Aorta (tissue), 5 donors: ENCODE results near the gene ACTR6. TPM values are rescaled to one million over a fixed set of nuclear protein-coding genes. Genes with fewer than 3 reads are reported as not detected.

ENCODE experiments used
- ATAC-seq: fragments of 200-7000 bp; cut with Tn5 transposase; one replicate; pipeline ENCODE4 v1.9.1; 2022; ENCODE audit warnings: moderate library complexity; ENCODE audit not compliant: low FRiP score
- DNase-seq, 2 donors: peaks; one replicate each; pipeline ENCODE4 v3.0.0-alpha.2; 2020
- H3K27ac ChIP-seq, 2 donors: one replicate each; pipeline ENCODE4 v1.5.1; 2013; ENCODE audit warnings: low read length in 2 of 2, mild to moderate bottlenecking in 2 of 2, moderate library complexity in 2 of 2, control low read depth in 1 of 2, inconsistent platforms in 1 of 2, low read depth in 1 of 2
- H3K27me3 ChIP-seq, 2 donors: one replicate each; pipeline ENCODE4 v1.6.1; 2013; ENCODE audit warnings: control low read depth in 1 of 2, low read length in 1 of 2, mild to moderate bottlenecking in 1 of 2, moderate library complexity in 1 of 2; ENCODE audit not compliant: insufficient read depth in 2 of 2, control insufficient read depth in 1 of 2
- H3K36me3 ChIP-seq, 2 donors: one replicate each; pipeline ENCODE4 v1.6.1; 2013; ENCODE audit warnings: control low read depth in 1 of 2, low read length in 1 of 2, mild to moderate bottlenecking in 1 of 2; ENCODE audit not compliant: insufficient read depth in 2 of 2, control insufficient read depth in 1 of 2
- H3K4me1 ChIP-seq, 2 donors: one replicate each; pipeline ENCODE4 v1.6.1; 2013; ENCODE audit warnings: low read length in 2 of 2, control low read depth in 1 of 2, mild to moderate bottlenecking in 1 of 2, moderate library complexity in 1 of 2; ENCODE audit not compliant: insufficient read depth in 2 of 2, control insufficient read depth in 1 of 2
- H3K4me3 ChIP-seq, 2 donors: one replicate each; pipeline ENCODE4 v1.5.1; 2013; ENCODE audit warnings: low read length in 2 of 2, control low read depth in 1 of 2, mild to moderate bottlenecking in 1 of 2
- H3K9me3 ChIP-seq: one replicate; pipeline ENCODE4 v1.6.1; 2013; ENCODE audit warnings: mild to moderate bottlenecking, low read length; ENCODE audit not compliant: control insufficient read depth
- WGBS, 2 donors: extraction: QIAGEN DNeasy Blood & Tissue Kit; methylation state at CpG; one replicate each; pipeline ENCODE4 v1.1.7; 2013; 5-methylcytosine and 5-hydroxymethylcytosine counted together
- intact Hi-C, 2 donors: fragments of 100-400 bp; cut with DNase I; formaldehyde crosslinking; loops; one replicate each; pipeline versions ENCODE4 v1.14.2 to v1.15.0; 2022
- polyA plus RNA-seq, 2 donors: library from polyadenylated mRNA; stranded (reverse); fragments of 200-250 nt; gene quantifications; one replicate each; pipeline ENCODE4 v1.2.3, GENCODE V29; 2013
- total RNA-seq, 2 donors: library from RNA; stranded (reverse); fragmentation: NEBNext Ultra II Directional; extraction: Animal tissue kit (Norgen Biotek cat#: 25700); gene quantifications; one replicate each; pipeline ENCODE4 v1.2.1, GENCODE V29; 2021
- donor health status: healthy with polysubstance abuse.
- donor health status: Bipolar disorder and iron deficiency.
- donor health status: DM: no; HTN: no; CAD: no.
- donor health status: DM: no; HTN: no; CAD: no.
- donor health status: DM: yes; HTN: yes; CAD: no.

ACTR6 gene
- total and polyA plus RNA-seq, 4 donors: 21.4 to 37.7 (median 22.8) TPM

GRCh38 chr12:100243137-100243536, 42.5 kb downstream of the ACTR6 start:
- no peak for ATAC-seq

GRCh38 chr12:100247765-100248164, 47.1 kb downstream of the ACTR6 start:
- intact Hi-C loops: no loop called here
- DNase-seq: no peak
- no peak overlapping the region for H3K4me3 ChIP-seq
- H3K9me3 ChIP-seq: no peaks in the 10 kb centered on the region
- no peak overlapping the region for H3K27ac ChIP-seq
- H3K27me3 ChIP-seq: no peaks in the 10 kb centered on the region
- no peaks in the 10 kb centered on the region for H3K36me3 ChIP-seq
- ATAC-seq: no peak
- 94 to 96% methylated on average over 4 of the region's 4 CpGs for WGBS, 2 donors
- H3K4me1 ChIP-seq: no peaks in the 10 kb centered on the region

More at GRCh38 chr12:100243137-100243536, 42.5 kb downstream of the ACTR6 start:
- H3K4me1 ChIP-seq: no peaks in the 10 kb centered on the region
- no peak overlapping the region for H3K27ac ChIP-seq
- H3K4me3 ChIP-seq: no peak overlapping the region
- DNase-seq: no peak
- no peaks in the 10 kb centered on the region for H3K36me3 ChIP-seq
- intact Hi-C loops: no loop called here
- H3K27me3 ChIP-seq: no peaks in the 10 kb centered on the region
- H3K9me3 ChIP-seq: no peaks in the 10 kb centered on the region
- 81 to 94% methylated on average over 5 of the region's 5 CpGs for WGBS, 2 donors

- H3K27me3 ChIP-seq: no peaks in the 10 kb centered on the region
- H3K4me1 ChIP-seq: no peaks in the 10 kb centered on the region
- no peak for ATAC-seq
- H3K27ac ChIP-seq: no peak overlapping the region
- no peaks in the 10 kb centered on the region for H3K9me3 ChIP-seq
- intact Hi-C loops: no loop called here
- DNase-seq: no peak
- no peak overlapping the region for H3K4me3 ChIP-seq
- H3K36me3 ChIP-seq: no peaks in the 10 kb centered on the region
These were observed 48.3 kb downstream of the ACTR6 start for GRCh38 chr12:100248886-100249285.

GRCh38 chr12:100249941-100250340, 49.3 kb downstream of the ACTR6 start:
- H3K36me3 ChIP-seq: no peaks in the 10 kb centered on the region
- no peak overlapping the region for H3K27ac ChIP-seq
- H3K4me3 ChIP-seq: no peak overlapping the region
- no peaks in the 10 kb centered on the region for H3K27me3 ChIP-seq
- H3K4me1 ChIP-seq: no peaks in the 10 kb centered on the region
- DNase-seq: no peak
- intact Hi-C loops: no loop called here
- H3K9me3 ChIP-seq: no peaks in the 10 kb centered on the region
- 94 to 97% methylated on average over 7 of the region's 7 CpGs for WGBS, 2 donors
- ATAC-seq: no peak

GRCh38 chr12:100251917-100252316, 51.3 kb downstream of the ACTR6 start:
- Histone ChIP-seq H3K4me1 (no peaks in the 10 kb centered on the region), H3K36me3 (no peaks in the 10 kb centered on the region), H3K27ac (no peak overlapping the region), H3K9me3 (no peaks in the 10 kb centered on the region), H3K4me3 (no peak overlapping the region), H3K27me3 (no peaks in the 10 kb centered on the region)
- WGBS, 2 donors: 75 to 79% methylated on average over 2 of the region's 2 CpGs
- DNase-seq: no peak
- intact Hi-C loops: no loop called here
- no peak for ATAC-seq

GRCh38 chr12:100253437-100253836, 52.8 kb downstream of the ACTR6 start:
- Histone ChIP-seq H3K4me3 (no peak overlapping the region), H3K4me1 (no peaks in the 10 kb centered on the region), H3K9me3 (no peaks in the 10 kb centered on the region), H3K27ac (no peak overlapping the region), H3K36me3 (no peaks in the 10 kb centered on the region), H3K27me3 (no peaks in the 10 kb centered on the region)
- DNase-seq (no peak), ATAC-seq (no peak)
- intact Hi-C loops: no loop called here
- WGBS, 2 donors: 93% methylated on average over 1 of the region's 1 CpG

GRCh38 chr12:100254876-100255275, 54.3 kb downstream of the ACTR6 start:
- H3K4me3 ChIP-seq: no peak overlapping the region
- WGBS, 2 donors: 91 to 97% methylated on average over 1 of the region's 1 CpG
- H3K9me3 ChIP-seq: no peaks in the 10 kb centered on the region
- no peak for ATAC-seq
- no peak overlapping the region for H3K27ac ChIP-seq
- H3K4me1 ChIP-seq: no peaks in the 10 kb centered on the region
- DNase-seq: no peak
- H3K27me3 ChIP-seq: no peaks in the 10 kb centered on the region
- intact Hi-C loops: no loop called here
- H3K36me3 ChIP-seq: no peaks in the 10 kb centered on the region

GRCh38 chr12:100258127-100258526, 57.5 kb downstream of the ACTR6 start:
- no peak overlapping the region for H3K27ac ChIP-seq
- ATAC-seq (no peak), DNase-seq (no peak)
- H3K4me3 ChIP-seq: no peak overlapping the region
- H3K27me3 ChIP-seq: no peaks in the 10 kb centered on the region
- WGBS, 2 donors: 96 to 99% methylated on average over 1 of the region's 1 CpG
- H3K9me3 ChIP-seq: no peaks in the 10 kb centered on the region
- no peaks in the 10 kb centered on the region for H3K4me1 ChIP-seq
- H3K36me3 ChIP-seq: no peaks in the 10 kb centered on the region
- intact Hi-C loops: no loop called here

- Histone ChIP-seq H3K9me3 (no peaks in the 10 kb centered on the region), H3K27me3 (no peaks in the 10 kb centered on the region), H3K27ac (no peak overlapping the region), H3K4me1 (no peaks in the 10 kb centered on the region), H3K4me3 (no peak overlapping the region), H3K36me3 (no peaks in the 10 kb centered on the region)
- intact Hi-C loops: no loop called here
- ATAC-seq (no peak), DNase-seq (no peak)
- WGBS, 2 donors: 87 to 91% methylated on average over 5 of the region's 5 CpGs
These were observed 62.5 kb downstream of the ACTR6 start for GRCh38 chr12:100263131-100263530.
